Measurements from ENCODE around the gene CCR8. TPM values are rescaled to one million over a fixed set of nuclear protein-coding genes. Genes with fewer than 3 reads are reported as not detected.

CCR8 gene
- total RNA-seq, 2 experiments from 2014 or later = 1.3 to 2.1 TPM

- H3K4me3 ChIP-seq (ENCODE audit: low read length) = no peak overlapping the region
- H3K27ac ChIP-seq (ENCODE audit: low read depth in 1 of 2, low read length in 2 of 2) = no peak overlapping the region
- Mint-ChIP-seq H3K27me3 (no peaks in the 10 kb centered on the region), H3K4me1 (ENCODE audit: low read depth) (no peaks in the 10 kb centered on the region), H3K27ac (no peak overlapping the region), H3K36me3 (ENCODE audit: low read depth) (no peaks in the 10 kb centered on the region), H3K4me3 (no peak overlapping the region), H3K9me3 (no peaks in the 10 kb centered on the region)
- intact Hi-C loops (cut with DNase I, micrococcal nuclease) = no loop called here
- H3K4me1 ChIP-seq (ENCODE audit: insufficient read depth, low read length) = no peaks in the 10 kb centered on the region
- POLR2A ChIA-PET = no interaction called here
- H3K9me3 ChIP-seq (ENCODE audit: control insufficient read depth in 1 of 2, insufficient read depth in 1 of 2, low read length in 2 of 2) = no peaks in the 10 kb centered on the region
- H3K27me3 ChIP-seq (ENCODE audit: control insufficient read depth in 1 of 2, insufficient read depth in 2 of 2, low read length in 2 of 2) = no peaks in the 10 kb centered on the region
- CTCF ChIA-PET = no interaction called here
- ATAC-seq (ENCODE audit: poor library complexity) (no peak), DNase-seq (no peak)
- TF ChIP-seq, protein P1, sequence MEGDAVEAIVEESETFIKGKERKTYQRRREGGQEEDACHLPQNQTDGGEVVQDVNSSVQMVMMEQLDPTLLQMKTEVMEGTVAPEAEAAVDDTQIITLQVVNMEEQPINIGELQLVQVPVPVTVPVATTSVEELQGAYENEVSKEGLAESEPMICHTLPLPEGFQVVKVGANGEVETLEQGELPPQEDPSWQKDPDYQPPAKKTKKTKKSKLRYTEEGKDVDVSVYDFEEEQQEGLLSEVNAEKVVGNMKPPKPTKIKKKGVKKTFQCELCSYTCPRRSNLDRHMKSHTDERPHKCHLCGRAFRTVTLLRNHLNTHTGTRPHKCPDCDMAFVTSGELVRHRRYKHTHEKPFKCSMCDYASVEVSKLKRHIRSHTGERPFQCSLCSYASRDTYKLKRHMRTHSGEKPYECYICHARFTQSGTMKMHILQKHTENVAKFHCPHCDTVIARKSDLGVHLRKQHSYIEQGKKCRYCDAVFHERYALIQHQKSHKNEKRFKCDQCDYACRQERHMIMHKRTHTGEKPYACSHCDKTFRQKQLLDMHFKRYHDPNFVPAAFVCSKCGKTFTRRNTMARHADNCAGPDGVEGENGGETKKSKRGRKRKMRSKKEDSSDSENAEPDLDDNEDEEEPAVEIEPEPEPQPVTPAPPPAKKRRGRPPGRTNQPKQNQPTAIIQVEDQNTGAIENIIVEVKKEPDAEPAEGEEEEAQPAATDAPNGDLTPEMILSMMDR (IDR thresholded peaks at IDR 0.05) = no peak
- no peaks in the 10 kb centered on the region for H3K36me3 ChIP-seq (ENCODE audit: insufficient read depth, low read length)
Measured at GRCh38 chr3:39338201-39338600, 8.7 kb downstream of the CCR8 start.

DNA sequence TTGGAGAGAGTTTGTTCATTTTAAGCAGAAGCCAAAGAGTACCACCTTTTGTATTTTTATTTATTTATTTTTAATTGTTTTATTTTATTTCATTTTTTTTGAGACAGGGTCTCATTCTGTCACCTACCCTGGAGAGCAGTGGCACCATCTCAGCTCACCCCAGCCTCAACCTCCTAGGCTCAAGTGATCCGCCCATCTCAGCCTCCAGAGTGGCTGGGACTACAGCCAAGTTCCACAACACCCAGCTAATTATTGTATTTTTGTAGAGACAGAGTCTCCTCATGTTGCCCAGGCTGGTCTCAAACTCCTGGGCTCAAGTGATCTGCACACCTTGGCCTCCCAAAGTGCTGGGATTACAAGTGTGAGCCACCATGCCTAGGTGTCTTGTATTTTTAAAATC lies 9.6 kb downstream of the CCR8 start:
- H3K27me3 Mint-ChIP-seq = no peaks in the 10 kb centered on the region
- H3K9me3 ChIP-seq (ENCODE audit: control insufficient read depth in 1 of 2, insufficient read depth in 1 of 2, low read length in 2 of 2) = no peaks in the 10 kb centered on the region
- no peak overlapping the region for H3K27ac Mint-ChIP-seq
- H3K36me3 Mint-ChIP-seq (ENCODE audit: low read depth) = no peaks in the 10 kb centered on the region
- H3K36me3 ChIP-seq (ENCODE audit: insufficient read depth, low read length) = no peaks in the 10 kb centered on the region
- CTCF ChIA-PET = no interaction called here
- no peak overlapping the region for H3K27ac ChIP-seq (ENCODE audit: low read depth in 1 of 2, low read length in 2 of 2)
- ATAC-seq (ENCODE audit: poor library complexity) (no peak), DNase-seq (no peak)
- H3K4me3 Mint-ChIP-seq = no peak overlapping the region
- H3K27me3 ChIP-seq (ENCODE audit: control insufficient read depth in 1 of 2, insufficient read depth in 2 of 2, low read length in 2 of 2) = no peaks in the 10 kb centered on the region
- intact Hi-C loops (cut with DNase I, micrococcal nuclease) = no loop called here
- POLR2A ChIA-PET = no interaction called here
- H3K4me3 ChIP-seq (ENCODE audit: low read length) = no peak overlapping the region
- no peaks in the 10 kb centered on the region for H3K4me1 Mint-ChIP-seq (ENCODE audit: low read depth)
- no peaks in the 10 kb centered on the region for H3K4me1 ChIP-seq (ENCODE audit: insufficient read depth, low read length)
- no peaks in the 10 kb centered on the region for H3K9me3 Mint-ChIP-seq
- TF ChIP-seq, protein P1 (IDR thresholded peaks at IDR 0.05) = no peak

- no peak overlapping the region for H3K4me3 ChIP-seq (ENCODE audit: low read length)
- H3K4me1 ChIP-seq (ENCODE audit: insufficient read depth, low read length) = peaks cover 9% of the 10 kb centered on the region
- no peak for ATAC-seq (ENCODE audit: poor library complexity)
- TF ChIP-seq, protein P1 (IDR thresholded peaks at IDR 0.05) = no peak
- CTCF ChIA-PET = interaction anchor here (0.9 kb wide), 1 partner anchor 9 kb away, joined by 4 read pairs; no protein-coding TSS in a partner anchor
- Mint-ChIP-seq H3K9me3 (no peaks in the 10 kb centered on the region), H3K36me3 (ENCODE audit: low read depth) (no peaks in the 10 kb centered on the region), H3K4me1 (ENCODE audit: low read depth) (peaks cover 22% of the 10 kb centered on the region), H3K27me3 (no peaks in the 10 kb centered on the region), H3K4me3 (no peak overlapping the region), H3K27ac (no peak overlapping the region)
- H3K27ac ChIP-seq (ENCODE audit: low read depth in 1 of 2, low read length in 2 of 2) = no peak overlapping the region
- POLR2A ChIA-PET = no interaction called here
- H3K27me3 ChIP-seq (ENCODE audit: control insufficient read depth in 1 of 2, insufficient read depth in 2 of 2, low read length in 2 of 2) = no peaks in the 10 kb centered on the region
- DNase-seq = no peak
- H3K36me3 ChIP-seq (ENCODE audit: insufficient read depth, low read length) = no peaks in the 10 kb centered on the region
- H3K9me3 ChIP-seq (ENCODE audit: control insufficient read depth in 1 of 2, insufficient read depth in 1 of 2, low read length in 2 of 2) = no peaks in the 10 kb centered on the region
- intact Hi-C loops (cut with DNase I, micrococcal nuclease) = no loop called here
Measured at GRCh38 chr3:39343076-39343717, 13.7 kb downstream of the CCR8 start.

All from CD4-positive, alpha-beta T cell (primary cell).